ENCODE results near the gene TELO2.

Gene TELO2

DNA sequence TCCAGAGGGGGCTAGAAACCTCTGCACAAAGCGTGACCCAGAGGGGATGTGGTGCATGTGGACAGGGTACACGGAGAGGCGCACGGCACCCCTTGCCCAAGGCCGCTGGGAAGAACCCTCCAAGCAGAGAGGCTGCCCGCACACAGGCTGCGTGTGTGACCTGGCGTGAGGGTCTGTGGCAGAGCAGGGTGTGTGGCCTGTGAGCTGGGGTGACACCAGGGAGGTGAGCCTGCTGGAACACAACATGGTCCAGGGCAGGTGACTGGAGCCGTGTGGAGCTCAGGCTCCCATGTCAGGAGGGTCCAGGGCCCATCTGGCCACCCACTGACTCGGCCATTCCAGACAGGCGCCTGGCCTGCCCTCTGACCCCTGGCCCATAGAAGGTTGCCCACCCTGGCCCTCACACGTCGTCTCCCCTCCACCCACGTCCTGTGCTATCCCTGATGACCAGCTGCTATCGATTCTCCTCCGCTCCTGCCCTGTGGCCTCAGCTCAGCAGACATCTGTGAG, 25.5 kb downstream of the TELO2 start:
- DNase-seq (ENCODE audit: low read depth, low spot score), result no peak

DNA sequence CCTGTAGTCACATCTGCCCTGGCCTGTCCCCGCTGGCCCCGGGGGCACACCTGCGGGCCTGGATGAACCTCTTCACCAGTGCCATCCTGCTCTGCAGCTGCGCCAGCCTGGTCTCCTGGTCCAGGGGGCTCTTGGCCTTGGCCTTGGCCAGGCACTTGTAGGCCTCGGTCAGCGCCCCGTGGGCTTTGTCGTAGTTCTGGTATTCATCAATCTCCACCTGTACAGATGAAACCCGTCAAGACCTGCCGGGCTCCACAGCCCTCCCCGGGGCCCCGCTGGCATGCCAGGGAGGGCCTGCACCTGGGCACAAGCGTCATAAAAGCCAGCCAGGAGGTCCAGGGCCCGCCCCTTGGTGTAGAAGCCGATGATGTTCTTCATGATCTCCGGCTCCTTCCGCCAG, 26.7 kb downstream of the TELO2 start:
- no peak for DNase-seq (ENCODE audit: low read depth, low spot score)

DNA sequence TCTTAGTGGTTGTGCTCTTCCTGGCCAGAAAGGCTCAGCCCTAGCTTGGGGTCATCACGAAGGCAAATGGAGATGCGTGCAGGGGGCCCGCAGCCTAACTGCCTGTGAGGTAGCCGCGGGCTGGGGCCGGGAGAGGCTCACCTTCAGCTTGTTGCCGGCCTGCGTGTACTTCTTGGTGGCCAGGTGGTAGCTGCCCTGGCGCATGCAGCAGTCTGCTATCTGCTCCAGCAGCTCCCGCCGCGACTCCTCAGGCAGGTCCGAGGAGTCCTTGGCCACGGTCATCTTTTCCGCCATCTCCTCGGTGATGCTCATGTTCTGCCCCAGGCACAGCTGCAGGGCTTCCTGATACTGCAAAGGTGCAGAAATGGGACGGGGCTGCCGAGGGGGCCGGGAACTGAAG, 27.3 kb downstream of the TELO2 start:
- DNase-seq (ENCODE audit: low read depth, low spot score), result no peak

DNA sequence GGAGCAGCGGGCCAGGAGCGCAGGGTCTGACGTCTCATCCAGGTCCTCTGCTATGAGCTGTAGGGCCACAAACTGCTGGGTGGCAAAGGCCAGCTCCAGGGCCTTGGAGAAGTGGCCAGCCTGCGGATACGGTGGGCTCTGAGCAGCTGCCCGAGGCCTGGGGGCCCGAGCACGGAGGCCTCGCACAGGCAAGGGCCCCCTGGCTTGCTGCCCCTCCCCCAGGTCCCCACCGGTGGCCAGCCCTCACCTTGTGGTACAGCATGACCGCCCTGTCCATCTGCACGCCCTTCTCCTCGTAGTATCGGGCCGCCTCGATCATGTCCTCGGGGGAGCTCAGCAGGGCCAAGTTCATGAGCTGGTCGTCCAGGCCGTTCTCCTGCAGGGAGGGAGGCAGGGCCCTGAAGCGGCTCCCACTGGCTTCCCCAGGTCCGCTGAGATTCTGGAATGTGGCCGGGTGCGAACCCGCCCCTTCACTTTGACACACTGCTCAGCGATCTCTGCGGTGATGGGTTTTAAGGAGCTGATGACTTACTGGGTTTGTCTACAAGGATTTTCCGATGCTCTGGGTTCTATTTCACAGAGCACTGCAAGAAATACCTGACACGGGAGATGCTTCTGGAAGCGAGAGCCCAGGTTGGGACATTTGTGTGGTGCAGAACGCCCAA, 30.6 kb downstream of the TELO2 start:
- DNase-seq (ENCODE audit: low read depth, low spot score), result no peak

DNA sequence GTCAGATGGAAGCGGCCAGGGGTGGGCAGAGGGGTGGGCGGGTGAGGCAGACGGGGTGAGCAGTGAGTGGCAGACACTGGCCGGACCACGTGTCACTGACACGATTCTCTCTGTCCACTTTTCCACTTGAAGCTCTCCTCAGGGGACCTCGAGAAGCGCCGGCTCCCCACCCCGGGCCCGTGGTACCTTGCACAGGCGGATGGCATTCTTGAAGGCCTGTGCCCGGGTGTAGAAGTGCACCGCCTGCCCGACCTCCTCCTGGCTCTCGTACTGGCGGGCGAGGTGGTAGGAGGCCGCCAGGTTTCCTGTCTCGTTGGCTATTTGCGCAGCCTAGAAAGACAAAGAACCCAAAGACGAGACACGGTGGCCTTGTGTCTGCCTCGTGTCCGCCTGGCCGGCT, 31.2 kb downstream of the TELO2 start:
- DNase-seq (ENCODE audit: low read depth, low spot score), result no peak

DNA sequence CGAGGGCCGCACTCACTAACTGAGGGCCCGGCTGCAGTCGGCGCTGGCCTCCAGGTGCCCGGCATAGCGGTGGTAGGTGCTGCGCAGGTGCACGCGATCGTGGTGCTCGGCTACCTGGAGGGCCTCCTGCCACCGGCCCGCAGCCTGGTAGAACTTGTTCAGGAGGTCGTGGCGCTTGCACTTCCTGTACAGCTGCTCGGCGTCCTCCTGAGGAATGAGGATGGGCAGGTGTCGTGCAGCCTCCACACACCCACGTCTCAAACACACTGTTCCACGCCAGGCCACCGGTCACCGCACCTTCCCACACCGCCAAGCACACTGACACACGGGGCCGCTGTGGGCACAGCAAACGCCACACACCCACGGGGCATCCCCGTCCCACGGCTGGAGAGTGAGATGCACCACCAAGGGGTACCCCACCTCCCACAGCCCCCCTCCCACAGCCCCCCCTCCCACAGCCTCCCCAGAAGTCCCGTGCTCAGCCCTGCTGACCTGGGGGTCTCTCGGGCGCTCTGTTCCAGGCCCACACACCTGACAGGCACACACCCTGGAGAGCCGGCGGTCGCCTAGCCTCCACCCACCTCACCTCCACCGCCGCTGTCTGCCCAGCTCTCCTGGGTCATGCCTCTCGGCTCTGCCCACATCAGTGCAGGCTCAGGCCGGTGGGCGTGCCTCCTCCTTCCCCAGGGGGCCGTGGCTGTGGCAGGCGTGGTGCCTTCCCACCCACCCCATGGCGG, 32.9 kb downstream of the TELO2 start:
- no peak for DNase-seq (ENCODE audit: low read depth, low spot score)

DNA sequence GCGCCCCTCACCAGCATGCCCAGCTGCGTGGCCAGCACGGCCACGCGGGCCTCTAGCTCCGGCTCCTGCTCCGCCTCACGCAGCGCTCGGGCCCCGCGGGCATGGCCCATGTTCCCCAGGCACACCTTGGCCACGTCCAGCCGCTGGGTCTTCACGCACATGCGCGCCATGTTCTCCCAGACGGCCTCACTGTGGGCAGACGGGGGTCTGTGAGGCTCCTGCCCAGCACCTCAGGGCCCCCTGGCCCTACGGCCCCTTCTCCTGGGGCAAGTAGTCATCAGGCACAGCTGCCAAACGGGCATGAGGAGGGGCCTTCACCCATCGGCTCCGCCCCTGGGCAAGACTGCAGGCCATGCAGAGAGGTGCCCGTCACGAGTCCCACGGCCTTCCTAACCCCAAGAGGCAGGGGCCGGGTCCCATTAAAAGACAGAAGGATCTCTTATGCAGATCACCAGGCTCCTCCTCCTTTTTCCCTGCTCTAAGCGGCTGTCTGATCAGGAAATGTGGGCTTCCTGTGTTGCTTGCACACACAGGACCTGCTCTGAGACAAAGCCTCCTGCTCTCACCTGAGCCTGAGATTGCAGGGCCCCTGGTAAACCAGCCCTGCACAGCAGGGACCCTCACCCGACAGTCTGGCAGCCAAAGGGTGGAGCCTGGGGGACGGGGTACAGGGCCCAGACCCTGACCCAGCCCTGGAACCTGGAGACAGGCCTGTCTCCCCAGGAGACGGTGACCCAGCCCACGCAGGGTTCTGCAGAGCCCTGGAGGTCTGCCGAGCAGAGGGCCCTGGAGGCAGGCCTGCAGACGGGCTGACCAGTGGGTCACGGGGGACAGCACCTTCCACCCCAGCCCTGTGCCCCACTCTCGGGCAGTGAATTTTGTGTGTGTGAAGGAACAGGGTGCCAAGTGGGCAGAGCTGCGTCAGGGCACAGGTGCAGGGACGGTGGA, 33.7 kb downstream of the TELO2 start:
- no peak for DNase-seq (ENCODE audit: low read depth, low spot score)

DNA sequence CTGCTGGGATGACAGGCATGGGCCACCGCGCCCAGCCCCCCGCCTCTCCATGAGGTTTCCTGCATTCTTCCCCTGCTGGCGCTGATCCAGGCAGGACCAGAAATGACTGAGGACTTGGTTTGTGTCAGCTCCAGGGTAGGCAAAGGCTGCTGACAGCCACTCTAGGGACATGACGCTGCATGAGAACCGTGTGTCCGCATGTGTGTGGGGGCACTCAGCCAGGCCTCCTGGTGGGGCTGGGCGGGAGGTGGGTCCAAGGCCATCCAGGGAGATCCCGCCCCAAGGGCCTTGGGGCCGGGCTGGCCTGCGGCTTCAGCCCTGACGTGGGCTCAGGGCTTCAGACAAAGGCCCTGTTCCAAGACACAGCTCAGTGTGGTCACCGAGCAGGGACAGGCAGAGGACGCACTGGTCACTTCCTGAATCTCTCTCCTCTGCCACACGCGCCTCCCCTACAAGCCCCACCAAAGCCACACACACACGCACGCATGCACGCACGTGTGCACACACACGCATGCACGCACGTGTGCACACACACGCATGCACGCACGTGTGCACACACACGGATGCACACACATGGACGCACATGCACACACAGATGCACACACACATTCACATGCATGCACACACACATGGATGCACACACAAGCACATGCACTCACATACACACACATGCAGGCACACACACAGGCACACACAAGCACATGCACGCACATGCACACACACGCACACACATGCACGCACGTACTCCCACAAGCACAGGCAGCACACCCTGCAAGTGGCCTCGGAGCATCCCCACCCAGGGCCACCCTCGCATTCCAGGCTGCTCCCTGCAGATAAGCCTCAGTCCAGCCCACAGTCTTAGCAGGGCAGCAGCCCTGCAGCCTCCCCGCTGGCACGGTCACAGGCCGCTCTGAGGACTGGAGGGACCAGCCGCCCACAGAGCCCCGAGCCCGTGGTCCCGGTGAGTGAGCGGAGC, 35.0 kb downstream of the TELO2 start:
- DNase-seq (ENCODE audit: low read depth, low spot score), result no peak

DNA sequence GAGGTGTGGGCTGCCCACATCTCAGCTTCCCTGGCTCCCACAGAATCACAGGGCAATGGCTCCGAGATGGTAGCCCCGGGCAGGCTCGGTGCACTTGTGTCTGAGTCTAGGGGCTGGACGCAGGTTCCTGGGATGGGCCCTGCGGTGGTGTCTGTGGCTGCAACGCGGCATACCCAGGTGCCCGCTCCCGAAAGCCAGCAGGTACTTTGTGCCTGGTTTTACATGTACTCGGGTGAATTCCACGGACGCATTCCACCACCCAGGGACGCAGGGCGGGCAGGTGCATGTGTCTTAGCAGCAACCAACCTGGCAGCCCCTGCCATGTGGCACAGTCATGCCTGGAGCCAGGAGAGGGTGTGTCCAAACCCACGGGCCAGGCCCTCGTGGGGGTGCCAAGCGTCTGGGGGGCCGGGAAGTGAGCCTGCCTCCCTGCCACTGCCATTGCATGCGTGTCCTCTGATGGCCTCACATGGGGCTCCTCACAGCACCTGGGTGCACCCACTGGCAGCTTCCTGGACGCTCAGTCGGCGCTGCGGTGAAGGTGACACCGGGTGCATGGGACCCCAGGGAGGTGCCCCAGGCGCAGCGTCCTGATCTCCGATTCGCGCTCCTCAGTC, 35.9 kb downstream of the TELO2 start:
- no peak for DNase-seq (ENCODE audit: low read depth, low spot score)

DNA sequence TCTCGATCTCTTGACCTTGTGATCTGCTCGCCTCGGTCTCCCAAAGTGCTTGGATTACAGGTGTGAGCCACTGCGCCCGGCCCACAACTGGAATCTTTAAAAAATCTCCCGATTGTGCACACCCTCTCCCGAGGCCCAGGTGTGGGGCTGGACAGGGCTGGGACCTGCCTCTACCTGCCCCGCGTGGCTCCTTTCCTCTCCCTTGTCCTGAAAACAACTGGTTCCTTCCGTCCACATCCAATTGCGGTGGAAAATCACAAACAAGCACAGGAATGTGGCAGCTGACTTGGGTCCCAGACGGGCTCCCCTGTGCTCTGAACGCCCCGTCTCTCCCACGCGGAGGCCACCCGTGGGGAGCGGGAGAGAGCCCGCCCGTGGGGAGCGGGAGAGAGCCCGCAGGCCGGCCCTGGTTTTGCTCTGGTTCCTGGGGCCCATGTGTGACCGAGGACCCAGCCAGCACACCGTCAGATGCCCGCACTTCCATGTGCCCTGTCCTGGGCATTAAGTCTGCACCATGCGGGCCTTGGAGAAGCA, 37.3 kb downstream of the TELO2 start:
- DNase-seq (ENCODE audit: low read depth, low spot score), result no peak

DNA sequence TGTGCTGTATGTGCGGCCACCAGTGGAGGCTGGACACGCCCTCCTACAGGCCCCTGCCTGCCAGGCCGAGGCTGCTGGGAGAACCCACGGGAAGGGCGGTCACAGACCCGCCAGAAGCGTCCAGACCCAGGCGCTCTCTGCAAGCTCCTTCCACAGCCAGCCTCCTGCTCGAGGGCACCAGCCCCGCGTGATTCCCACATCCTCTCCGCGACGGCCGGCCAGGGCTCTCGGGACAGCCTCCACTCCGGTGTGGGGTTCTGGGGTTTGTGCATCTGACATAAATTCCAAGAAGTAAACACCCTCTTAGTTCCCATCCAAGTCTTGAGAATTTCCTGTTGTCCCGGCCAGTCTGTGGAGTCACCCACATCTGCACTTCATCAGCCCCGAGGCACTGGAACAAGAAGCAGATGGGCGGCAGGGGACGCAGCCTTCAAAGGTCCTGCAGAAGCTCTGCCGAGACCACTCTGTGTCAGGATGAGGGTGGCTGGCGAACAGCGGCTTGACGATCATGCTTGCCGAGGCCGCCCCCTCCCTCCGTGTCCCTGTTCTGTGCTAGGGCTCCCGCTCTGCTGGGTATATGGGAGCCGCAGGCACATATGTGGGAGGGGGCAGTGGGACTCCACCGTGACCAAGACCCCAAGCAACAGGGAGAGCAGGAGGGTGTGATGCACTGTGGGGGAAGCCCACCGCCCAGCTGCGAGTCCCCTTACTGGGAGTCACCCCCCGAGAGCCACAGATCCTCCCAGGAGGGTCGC, 37.9 kb downstream of the TELO2 start:
- DNase-seq (ENCODE audit: low read depth, low spot score), result no peak

DNA sequence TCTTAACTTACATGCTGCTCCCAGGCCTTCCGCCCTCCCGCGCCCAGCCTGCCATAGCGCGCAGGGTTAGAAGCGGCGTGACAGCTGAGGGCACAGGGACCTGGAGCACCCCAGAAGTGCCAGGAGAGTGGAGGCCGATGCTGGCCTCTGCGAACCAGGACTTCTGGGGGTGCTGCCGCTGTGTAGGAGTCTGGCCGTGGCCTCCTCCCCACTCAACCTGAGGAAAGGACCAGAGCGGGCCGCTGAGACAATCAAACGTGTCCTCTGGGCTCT, 38.4 kb downstream of the TELO2 start:
- DNase-seq (ENCODE audit: low read depth, low spot score), result no peak

DNA sequence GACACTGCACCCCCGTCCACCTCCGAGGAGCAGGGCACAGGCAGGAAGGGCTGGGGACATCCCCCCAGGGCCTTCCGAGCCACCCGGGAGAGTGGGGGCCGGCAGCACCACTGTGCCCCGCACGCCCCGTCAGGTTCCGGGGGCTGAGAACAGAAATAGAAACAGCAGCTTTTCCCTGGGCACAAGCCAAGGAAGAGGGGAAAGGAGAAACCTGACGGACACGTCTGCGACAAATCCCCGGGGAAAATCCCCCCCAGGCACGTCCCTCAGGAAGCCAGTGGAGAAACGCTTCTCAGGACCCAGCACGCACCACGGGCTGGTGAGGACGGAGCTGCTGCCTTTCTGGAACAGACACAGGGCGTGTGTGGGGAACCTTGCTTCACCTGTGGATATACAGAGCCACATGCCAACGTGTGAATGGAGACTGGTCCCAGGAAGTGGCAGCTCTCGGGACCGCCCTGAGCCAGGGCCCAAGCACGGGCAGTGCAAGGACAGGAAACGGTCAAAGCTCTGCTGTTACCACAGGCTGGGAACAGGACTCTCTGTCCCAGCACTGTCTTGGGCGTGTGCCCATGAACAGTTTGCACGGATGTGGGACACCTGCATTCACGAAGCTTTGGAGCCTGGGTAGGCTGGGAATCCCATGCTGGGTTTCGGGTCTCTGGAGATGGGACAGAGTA, 39.1 kb downstream of the TELO2 start:
- DNase-seq (ENCODE audit: low read depth, low spot score), result no peak

DNA sequence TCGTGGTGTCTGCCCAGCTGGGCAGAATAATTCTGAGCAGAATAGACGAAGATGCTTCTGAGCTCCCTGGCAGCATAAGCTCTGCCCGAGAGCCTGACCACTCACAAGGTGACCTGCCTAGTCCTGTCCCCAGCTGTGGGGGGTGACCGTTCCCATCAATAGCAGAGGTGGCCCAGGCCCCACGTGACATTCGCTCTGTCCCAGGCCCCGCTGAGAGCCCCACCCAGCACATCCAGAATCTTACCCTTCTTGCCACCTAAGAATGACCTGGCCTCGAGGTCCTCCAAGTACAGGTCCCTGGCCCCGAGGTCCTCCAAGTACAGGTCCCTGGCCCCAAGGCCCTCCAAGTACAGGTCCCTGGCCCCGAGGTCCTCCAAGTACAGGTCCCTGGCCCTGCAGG, 39.6 kb downstream of the TELO2 start:
- DNase-seq (ENCODE audit: low read depth, low spot score), result no peak

DNA sequence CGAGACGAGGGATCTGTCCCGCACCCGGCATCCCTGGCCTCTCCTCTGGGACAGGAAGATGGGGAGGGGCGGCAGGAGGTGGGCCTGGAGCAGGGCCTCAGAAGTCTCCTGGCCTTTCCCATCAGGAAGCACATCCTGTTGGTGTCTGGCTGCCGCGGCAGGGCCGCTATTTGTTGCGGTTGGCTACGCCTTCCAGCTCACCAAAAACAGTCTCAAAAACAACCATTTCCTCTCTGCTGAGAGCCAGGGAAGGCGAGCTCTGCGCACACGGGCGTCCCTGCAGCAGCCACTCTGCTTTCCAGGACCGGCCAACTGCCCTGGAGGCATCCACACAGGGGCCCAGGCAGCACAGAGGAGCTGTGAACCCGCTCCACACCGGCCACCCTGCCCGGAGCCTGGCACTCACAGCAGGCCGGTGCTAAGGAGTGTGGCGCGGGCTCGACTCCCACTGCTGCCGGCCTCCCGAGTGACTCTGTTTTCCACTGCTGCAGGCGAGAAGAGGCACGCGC, 40.3 kb downstream of the TELO2 start, which contains the start of gene TMEM204:
TSS of gene TMEM204 (plus strand) at position 224 of the 509 bp plus-strand sequence. CDS start 610 bp downstream, outside the sequence.
- DNase-seq (ENCODE audit: low read depth, low spot score), result no peak

DNA sequence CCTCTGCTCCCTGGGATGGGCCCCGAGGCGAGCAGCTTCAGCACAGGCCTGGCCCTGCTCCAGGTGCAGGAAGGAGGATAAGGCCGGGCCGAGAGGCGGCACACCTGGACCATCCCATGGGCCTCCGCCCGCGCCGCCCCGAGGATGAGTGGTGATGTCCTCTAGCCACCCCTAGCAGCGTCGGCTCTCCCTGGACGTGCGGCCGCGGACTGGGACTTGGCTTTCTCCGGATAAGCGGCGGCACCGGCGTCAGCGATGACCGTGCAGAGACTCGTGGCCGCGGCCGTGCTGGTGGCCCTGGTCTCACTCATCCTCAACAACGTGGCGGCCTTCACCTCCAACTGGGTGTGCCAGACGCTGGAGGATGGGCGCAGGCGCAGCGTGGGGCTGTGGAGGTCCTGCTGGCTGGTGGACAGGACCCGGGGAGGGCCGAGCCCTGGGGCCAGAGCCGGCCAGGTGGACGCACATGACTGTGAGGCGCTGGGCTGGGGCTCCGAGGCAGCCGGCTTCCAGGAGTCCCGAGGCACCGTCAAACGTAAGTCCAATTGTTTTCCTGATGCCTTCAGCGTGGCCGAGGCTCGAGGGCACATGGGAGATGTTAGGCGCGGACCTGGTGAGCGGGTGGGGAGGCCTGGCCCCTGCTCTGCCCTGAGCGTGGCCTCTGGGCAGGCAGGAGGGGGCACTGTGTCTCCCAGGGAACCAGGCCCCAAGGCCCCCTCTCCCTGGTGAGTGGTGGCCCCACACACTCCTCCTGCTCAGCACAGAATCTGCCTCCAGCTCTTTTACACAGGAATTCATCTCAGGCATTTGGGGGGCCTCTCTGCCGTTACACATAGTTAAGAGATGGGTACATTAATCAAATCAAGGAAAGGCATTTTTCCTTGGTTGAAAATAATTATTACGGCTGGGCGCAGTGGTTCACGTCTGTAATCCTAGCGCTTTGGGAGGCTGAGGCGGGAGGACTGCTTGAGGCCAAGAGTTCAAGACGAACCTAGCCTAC, 41.2 kb downstream of the TELO2 start:
- no peak for DNase-seq (ENCODE audit: low read depth, low spot score)
